ENCODE results near the gene TBC1D2B.

GRCh38 chr15:78018946-78019644 is 58.4 kb downstream of the TBC1D2B start:
- TF ChIP-seq, protein P1, sequence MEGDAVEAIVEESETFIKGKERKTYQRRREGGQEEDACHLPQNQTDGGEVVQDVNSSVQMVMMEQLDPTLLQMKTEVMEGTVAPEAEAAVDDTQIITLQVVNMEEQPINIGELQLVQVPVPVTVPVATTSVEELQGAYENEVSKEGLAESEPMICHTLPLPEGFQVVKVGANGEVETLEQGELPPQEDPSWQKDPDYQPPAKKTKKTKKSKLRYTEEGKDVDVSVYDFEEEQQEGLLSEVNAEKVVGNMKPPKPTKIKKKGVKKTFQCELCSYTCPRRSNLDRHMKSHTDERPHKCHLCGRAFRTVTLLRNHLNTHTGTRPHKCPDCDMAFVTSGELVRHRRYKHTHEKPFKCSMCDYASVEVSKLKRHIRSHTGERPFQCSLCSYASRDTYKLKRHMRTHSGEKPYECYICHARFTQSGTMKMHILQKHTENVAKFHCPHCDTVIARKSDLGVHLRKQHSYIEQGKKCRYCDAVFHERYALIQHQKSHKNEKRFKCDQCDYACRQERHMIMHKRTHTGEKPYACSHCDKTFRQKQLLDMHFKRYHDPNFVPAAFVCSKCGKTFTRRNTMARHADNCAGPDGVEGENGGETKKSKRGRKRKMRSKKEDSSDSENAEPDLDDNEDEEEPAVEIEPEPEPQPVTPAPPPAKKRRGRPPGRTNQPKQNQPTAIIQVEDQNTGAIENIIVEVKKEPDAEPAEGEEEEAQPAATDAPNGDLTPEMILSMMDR (optimal IDR thresholded peaks at IDR 0.05 in 1 of 3, IDR thresholded peaks at IDR 0.05 in 1 of 3, conservative IDR thresholded peaks at IDR 0.05 in 1 of 3; ENCODE audit: extremely low read depth in 1 of 3, insufficient read depth in 2 of 3, low read length in 3 of 3), result no peak
- no peak for TF ChIP-seq EZH2 (IDR thresholded peaks at IDR 0.05; ENCODE audit: low read length)

Measured in keratinocyte (primary cell).